Astrocyte of the spinal cord (primary cell): Measurements from ENCODE around the gene CENPB.

ENCODE experiments used
- DNase-seq: peaks from one replicate; pipeline ENCODE4 v3.0.0; 2011; ENCODE audit warnings: low read depth, low spot score
- H3K4me3 ChIP-seq: 2 replicates; pipeline ENCODE4 v1.5.1; 2011; ENCODE audit warnings: low read depth, mild to moderate bottlenecking, low read length, moderate library complexity
- in situ Hi-C: cut with HindIII; loops from 2 replicates; pipeline ENCODE4 v1.10.0; 2017; ENCODE audit warnings: low sequenced_read_pairs
- TF ChIP-seq, protein P1 (sequence below): IDR thresholded peaks from 2 replicates; pipeline ENCODE4 v1.5.1; 2012; ENCODE audit warnings: low read depth, mild to moderate bottlenecking, low read length, inconsistent platforms

Gene CENPB

DNA sequence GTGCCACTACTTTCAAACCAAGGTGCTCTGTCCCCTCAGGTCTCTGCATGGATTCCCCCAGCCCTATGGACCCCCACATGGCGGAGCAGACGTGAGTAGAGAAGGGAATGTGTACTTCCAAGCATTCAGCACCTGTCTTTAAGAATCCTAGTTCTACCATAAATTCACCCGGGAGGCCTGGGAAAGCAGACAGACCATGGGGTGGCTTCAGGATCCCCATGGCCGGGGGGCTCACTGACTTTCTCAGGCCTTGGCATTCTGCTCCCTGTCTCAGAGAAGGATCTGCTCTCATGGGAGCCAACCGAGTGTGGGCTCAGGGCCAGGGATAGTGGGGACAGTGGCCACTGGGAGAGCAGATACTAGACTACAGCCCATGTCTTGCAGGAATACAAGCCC, 11.8 kb upstream of the CENPB start:
- TF ChIP-seq, protein P1, sequence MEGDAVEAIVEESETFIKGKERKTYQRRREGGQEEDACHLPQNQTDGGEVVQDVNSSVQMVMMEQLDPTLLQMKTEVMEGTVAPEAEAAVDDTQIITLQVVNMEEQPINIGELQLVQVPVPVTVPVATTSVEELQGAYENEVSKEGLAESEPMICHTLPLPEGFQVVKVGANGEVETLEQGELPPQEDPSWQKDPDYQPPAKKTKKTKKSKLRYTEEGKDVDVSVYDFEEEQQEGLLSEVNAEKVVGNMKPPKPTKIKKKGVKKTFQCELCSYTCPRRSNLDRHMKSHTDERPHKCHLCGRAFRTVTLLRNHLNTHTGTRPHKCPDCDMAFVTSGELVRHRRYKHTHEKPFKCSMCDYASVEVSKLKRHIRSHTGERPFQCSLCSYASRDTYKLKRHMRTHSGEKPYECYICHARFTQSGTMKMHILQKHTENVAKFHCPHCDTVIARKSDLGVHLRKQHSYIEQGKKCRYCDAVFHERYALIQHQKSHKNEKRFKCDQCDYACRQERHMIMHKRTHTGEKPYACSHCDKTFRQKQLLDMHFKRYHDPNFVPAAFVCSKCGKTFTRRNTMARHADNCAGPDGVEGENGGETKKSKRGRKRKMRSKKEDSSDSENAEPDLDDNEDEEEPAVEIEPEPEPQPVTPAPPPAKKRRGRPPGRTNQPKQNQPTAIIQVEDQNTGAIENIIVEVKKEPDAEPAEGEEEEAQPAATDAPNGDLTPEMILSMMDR = no peak
- in situ Hi-C loops = no loop called here
- H3K4me3 ChIP-seq = peak overlapping the region; percentile 70
- DNase-seq = no peak

DNA sequence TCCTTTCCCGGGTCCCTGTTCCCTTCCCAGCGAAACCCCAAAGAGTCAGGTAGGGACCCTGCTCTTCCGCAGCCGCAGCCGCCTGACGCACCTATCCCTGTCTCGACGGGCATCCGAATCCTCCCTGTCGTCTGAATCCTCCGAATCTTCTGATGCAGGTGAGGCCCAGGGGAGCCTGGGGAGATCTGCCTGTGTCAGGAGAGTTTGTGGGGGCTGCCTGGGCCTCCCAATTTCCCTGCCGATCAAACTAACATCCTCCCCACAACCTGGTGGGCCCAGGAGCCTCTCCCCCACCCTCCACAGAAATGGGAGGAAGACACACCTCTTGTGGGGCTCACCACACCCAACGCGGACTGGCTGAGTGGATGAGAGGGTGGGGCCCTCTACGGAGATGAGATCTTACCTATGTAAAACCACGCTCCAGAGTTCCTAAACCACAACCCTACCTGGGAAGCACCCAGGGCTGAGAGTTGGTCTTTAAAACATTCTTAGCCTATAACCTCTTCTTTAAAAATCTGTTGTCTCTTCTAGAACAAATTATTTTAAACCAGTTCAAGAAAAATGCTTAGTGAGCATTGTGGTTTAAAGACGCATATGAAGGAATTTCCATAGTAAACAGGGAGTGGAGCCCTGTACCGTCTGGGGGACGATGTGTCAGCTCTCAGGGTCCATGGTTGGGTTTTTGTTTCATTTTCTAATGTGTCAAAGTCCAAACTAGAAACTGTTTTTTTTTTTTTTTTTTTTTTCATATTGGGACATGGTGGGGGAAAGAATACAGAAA, 11.2 kb upstream of the CENPB start:
- H3K4me3 ChIP-seq = peak overlapping the region; percentile 70
- TF ChIP-seq, protein P1 = no peak
- no peak for DNase-seq
- in situ Hi-C loops = no loop called here

DNA sequence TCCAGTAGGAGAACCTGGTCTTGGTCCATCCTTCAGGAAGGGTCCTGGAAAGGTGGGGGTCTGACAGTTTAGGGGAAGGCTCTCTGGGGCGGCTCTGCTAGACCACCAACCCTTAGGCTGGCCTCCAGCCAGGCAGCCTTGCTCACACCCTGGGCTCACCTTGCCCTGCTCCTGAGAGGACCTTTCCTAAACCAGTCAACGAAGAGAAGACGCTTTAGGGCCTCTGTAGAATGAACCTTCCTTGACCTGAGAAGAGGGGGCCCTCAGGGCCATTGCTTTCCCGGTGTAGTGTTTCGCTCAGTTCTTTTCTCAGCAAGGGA, 10.6 kb upstream of the CENPB start:
- TF ChIP-seq, protein P1 = no peak
- in situ Hi-C loops = no loop called here
- peak overlapping the region; percentile 70 for H3K4me3 ChIP-seq
- no peak for DNase-seq

DNA sequence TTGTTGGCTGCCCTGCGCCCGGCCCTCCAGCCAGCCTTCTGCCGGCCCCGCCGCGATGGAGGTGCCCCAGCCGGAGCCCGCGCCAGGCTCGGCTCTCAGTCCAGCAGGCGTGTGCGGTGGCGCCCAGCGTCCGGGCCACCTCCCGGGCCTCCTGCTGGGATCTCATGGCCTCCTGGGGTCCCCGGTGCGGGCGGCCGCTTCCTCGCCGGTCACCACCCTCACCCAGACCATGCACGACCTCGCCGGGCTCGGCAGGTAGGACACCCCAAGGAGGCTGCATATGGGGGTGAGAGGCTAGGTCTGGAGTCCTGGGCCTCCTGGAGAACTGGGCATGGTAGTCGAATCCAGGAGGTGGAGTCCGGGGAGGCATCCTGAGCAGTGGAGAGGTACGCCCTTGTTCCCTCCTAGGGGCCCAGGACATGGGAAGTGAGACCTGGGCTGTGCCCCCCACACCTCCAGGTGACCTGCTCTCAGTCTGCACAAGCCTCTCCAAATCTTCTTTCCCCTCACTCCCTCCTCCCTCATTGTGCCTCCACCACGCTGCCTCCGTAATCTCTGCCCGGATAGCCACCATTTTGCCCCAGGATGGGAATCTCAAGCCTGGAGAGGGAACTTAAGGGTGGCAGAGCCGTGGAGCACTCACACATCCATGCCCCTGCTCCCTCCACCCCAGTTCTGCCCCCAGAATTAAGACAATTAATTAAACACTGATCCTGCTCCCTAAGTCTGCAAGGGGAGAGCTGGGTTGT, 10.1 kb upstream of the CENPB start:
- H3K4me3 ChIP-seq = peak overlapping the region; percentile 70
- in situ Hi-C loops = no loop called here
- no peak for DNase-seq
- TF ChIP-seq, protein P1 = no peak

DNA sequence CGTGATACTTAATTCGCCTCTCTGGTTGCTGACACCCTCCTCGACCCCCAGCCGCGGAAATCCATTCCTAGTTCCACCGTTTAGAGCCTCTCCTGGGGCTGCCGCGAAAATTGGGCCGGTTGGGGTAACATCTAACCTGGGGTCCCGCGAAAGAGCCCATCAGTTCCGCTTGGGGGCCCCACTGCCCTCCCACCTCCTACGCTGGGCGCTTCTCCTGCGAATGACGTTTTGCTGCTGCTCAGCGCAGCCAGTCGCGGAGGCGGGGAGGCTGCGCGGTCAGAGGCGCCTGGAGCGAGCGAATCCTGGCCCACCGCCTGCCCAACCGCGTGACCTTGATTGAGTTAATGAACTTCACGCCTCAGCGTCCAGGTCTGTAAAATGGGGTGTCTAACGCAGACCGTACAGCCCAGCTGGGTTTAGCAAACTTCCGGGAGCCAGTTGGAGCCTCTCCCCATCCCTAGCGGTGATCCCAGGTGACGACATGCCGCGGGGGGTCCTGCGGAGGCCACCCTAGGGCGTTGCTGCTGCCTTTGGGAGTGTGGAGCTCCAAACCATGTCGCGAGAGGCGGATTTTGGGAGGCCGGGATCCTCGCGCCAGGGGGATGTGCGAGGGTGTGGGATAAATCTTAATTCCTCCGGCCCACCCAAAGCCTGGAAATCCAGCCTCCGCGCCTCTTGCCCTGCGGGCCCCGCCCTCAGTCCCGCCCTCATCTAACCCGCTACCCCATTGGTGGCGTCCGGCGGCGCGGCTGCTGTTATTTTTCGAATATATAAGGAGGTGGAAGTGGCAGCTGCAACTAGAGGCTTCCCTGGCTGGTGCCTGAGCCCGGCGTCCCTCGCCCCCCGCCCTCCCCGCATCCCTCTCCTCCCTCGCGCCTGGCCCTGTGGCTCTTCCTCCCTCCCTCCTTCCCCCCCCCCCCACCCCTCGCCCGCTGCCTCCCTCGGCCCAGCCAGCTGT, 9.2 kb upstream of the CENPB start, which contains the start of gene CDC25B:
CDC25B (plus strand) TSS at position 800 of the 958 bp plus-strand sequence. CDS start 222 bp downstream, outside the sequence.
- peak within 1 kb of the TSS; percentile 70 for H3K4me3 ChIP-seq
- peak; percentile 95 for DNase-seq
- TF ChIP-seq, protein P1 = peak; percentile 47
- in situ Hi-C loops = no loop called here
